Caco-2 (cell line): ENCODE data around the gene MXD3. TPM values are rescaled to one million over a fixed set of nuclear protein-coding genes. Genes with fewer than 3 reads are reported as not detected.

Experiments used
- BruUV-seq: library from RNA; stranded (reverse); fragments of 400-500 nt; replicated peaks from 2 replicates; lab custom pipeline; 2021; lab: Mats Ljungman, UMichigan
- CTCF ChIA-PET: fragments of 300-600 bp; sonication (Branson Sonifier 250); formaldehyde crosslinking; loops from one replicate; lab custom pipeline; 2022; ENCODE audit warnings: antibody characterized with exemption; lab: Charles Lee
- POLR2A ChIA-PET: fragments of 300-600 bp; sonication (Branson Sonifier 250); formaldehyde crosslinking; loops from one replicate; lab custom pipeline; 2022; ENCODE audit warnings: antibody characterized with exemption; lab: Charles Lee
- DNase-seq, 2 experiments: peaks; one replicate each; pipeline versions ENCODE4 v3.0.0 to v3.0.0-alpha.2; 2020 to 2022
- H3K27me3 ChIP-seq: replicated peaks from 2 replicates; pipeline ENCODE4 v1.6.0; 2011; ENCODE audit warnings: low read length; ENCODE audit not compliant: control insufficient read depth, insufficient read depth
- H3K36me3 ChIP-seq: 2 replicates; pipeline ENCODE4 v1.5.1; 2011; ENCODE audit warnings: low read length; ENCODE audit not compliant: control insufficient read depth, insufficient read depth
- H3K4me1 ChIP-seq: fragments of 250-450 bp; sonication (Bioruptor Pico); 2 replicates; pipeline ENCODE4 v1.5.1; 2020; ENCODE audit warnings: mild to moderate bottlenecking
- H3K4me3 ChIP-seq: 2 replicates; pipeline ENCODE4 v1.5.1; 2011; ENCODE audit warnings: low read depth, mild to moderate bottlenecking, control low read depth, low read length
- H3K9me3 ChIP-seq: fragments of 250-450 bp; sonication (Bioruptor Pico); 2 replicates; pipeline ENCODE4 v1.5.1; 2020; ENCODE audit warnings: mild to moderate bottlenecking, moderate library complexity
- H3K27ac Mint-ChIP-seq: one replicate; pipeline ENCODE4 v1.8.0; 2022; ENCODE audit warnings: mixed read lengths; ENCODE audit not compliant: unreplicated experiment
- H3K27me3 Mint-ChIP-seq: one replicate; pipeline ENCODE4 v1.8.0; 2022; ENCODE audit warnings: mixed read lengths; ENCODE audit not compliant: insufficient read depth, unreplicated experiment
- H3K36me3 Mint-ChIP-seq: one replicate; pipeline ENCODE4 v1.8.0; 2022; ENCODE audit warnings: mild to moderate bottlenecking, mixed read lengths; ENCODE audit not compliant: insufficient read depth, unreplicated experiment
- H3K4me1 Mint-ChIP-seq: one replicate; pipeline ENCODE4 v1.8.0; 2022; ENCODE audit warnings: low read depth, mixed read lengths; ENCODE audit not compliant: unreplicated experiment
- H3K4me3 Mint-ChIP-seq: one replicate; pipeline ENCODE4 v1.8.0; 2022; ENCODE audit warnings: mild to moderate bottlenecking, moderate library complexity, mixed read lengths; ENCODE audit not compliant: unreplicated experiment
- H3K9me3 Mint-ChIP-seq: one replicate; pipeline ENCODE4 v1.8.0; 2022; ENCODE audit warnings: mixed read lengths; ENCODE audit not compliant: unreplicated experiment
- CTCF ChIP-seq, 2 experiments: fragments of 200-600 bp in 1 of 2; IDR thresholded peaks; 1 replicate in 1 of 2; 2 replicates in 1 of 2; pipeline versions ENCODE4 v1.5.1 to v1.8.0; 2011 to 2022; ENCODE audit warnings: antibody characterized with exemption in 1 of 2, control low read depth in 1 of 2, inconsistent platforms in 1 of 2, low read depth in 1 of 2, low read length in 1 of 2, mild to moderate bottlenecking in 1 of 2, moderate library complexity in 1 of 2; ENCODE audit not compliant: insufficient read depth in 1 of 2, severe bottlenecking in 1 of 2, unreplicated experiment in 1 of 2
- intact Hi-C: fragments of 100-400 bp; cut with micrococcal nuclease; formaldehyde crosslinking; loops from one replicate; pipeline ENCODE4 v1.10.0; 2022; ENCODE audit not compliant: unreplicated experiment
- total RNA-seq: library from RNA; stranded (reverse); gene quantifications from 2 replicates; pipeline ENCODE4 v1.2.3, GENCODE V29; 2022

MXD3 gene
- total RNA-seq, 1 experiment from 2014 or later: 19.8 TPM

GRCh38 chr5:177330991-177331842 lies 19.5 kb upstream of the MXD3 start:
- no peaks in the 10 kb centered on the region; the same call in 1 of the 2 replicates for H3K36me3 ChIP-seq
- peaks cover 8% of the 10 kb centered on the region for H3K9me3 Mint-ChIP-seq
- no peaks in the 10 kb centered on the region for H3K27me3 Mint-ChIP-seq
- H3K27me3 ChIP-seq: no peaks in the 10 kb centered on the region
- TF ChIP-seq CTCF (IDR thresholded peaks at IDR 0.05; ENCODE audit: insufficient read depth in 1 of 2, low read depth in 1 of 2, low read length in 1 of 2, severe bottlenecking in 1 of 2, unreplicated experiment in 1 of 2): no peak
- peaks cover 17% of the 10 kb centered on the region for H3K4me1 Mint-ChIP-seq
- no peak overlapping the region for H3K27ac Mint-ChIP-seq
- ChIA-PET POLR2A (interaction anchor here (0.5 to 0.6 kb wide), 2 partner anchors 66 to 335 kb away, joined by 3 read pairs; no protein-coding TSS in a partner anchor), CTCF (interaction anchor here (0.6 kb wide), 1 partner anchor 38 kb away, joined by 3 read pairs; no protein-coding TSS in a partner anchor)
- no peak overlapping the region for H3K4me3 Mint-ChIP-seq
- H3K4me1 ChIP-seq: peaks cover 20% of the 10 kb centered on the region
- intact Hi-C loops: no loop called here
- no peaks in the 10 kb centered on the region for H3K9me3 ChIP-seq
- no peak for DNase-seq
- H3K36me3 Mint-ChIP-seq: peaks cover 75% of the 10 kb centered on the region
- H3K4me3 ChIP-seq: no peak overlapping the region
- no TSS peak for BruUV-seq

- no peak overlapping the region for H3K4me3 Mint-ChIP-seq
- CTCF ChIA-PET: no interaction called here
- Histone ChIP-seq H3K4me3 (no peak overlapping the region), H3K9me3 (no peaks in the 10 kb centered on the region), H3K36me3 (no peaks in the 10 kb centered on the region; the same call in 1 of the 2 replicates), H3K4me1 (peaks cover 33% of the 10 kb centered on the region), H3K27me3 (no peaks in the 10 kb centered on the region)
- intact Hi-C loops: no loop called here
- H3K4me1 Mint-ChIP-seq: peaks cover 27% of the 10 kb centered on the region
- H3K9me3 Mint-ChIP-seq: peaks cover 9% of the 10 kb centered on the region
- peak overlapping the region; percentile 21 for H3K27ac Mint-ChIP-seq
- POLR2A ChIA-PET: no interaction called here
- TF ChIP-seq CTCF (IDR thresholded peaks at IDR 0.05; ENCODE audit: insufficient read depth in 1 of 2, low read depth in 1 of 2, low read length in 1 of 2, severe bottlenecking in 1 of 2, unreplicated experiment in 1 of 2): no peak
- H3K36me3 Mint-ChIP-seq: peaks cover 71% of the 10 kb centered on the region
- no TSS peak for BruUV-seq
- H3K27me3 Mint-ChIP-seq: no peaks in the 10 kb centered on the region
- no peak for DNase-seq
Observed at GRCh38 chr5:177329883-177330282, 18.2 kb upstream of the MXD3 start.

- CTCF ChIA-PET: interaction anchor here (0.8 to 1.5 kb wide), 2 partner anchors 19 to 62 kb away, joined by 3 to 4 read pairs; no protein-coding TSS in a partner anchor
- H3K27me3 ChIP-seq: no peaks in the 10 kb centered on the region
- H3K27me3 Mint-ChIP-seq: no peaks in the 10 kb centered on the region
- H3K36me3 Mint-ChIP-seq: peaks cover 63% of the 10 kb centered on the region
- peaks cover 9% of the 10 kb centered on the region for H3K9me3 Mint-ChIP-seq
- BruUV-seq: no TSS peak
- peaks cover 33% of the 10 kb centered on the region for H3K4me1 Mint-ChIP-seq
- H3K36me3 ChIP-seq: no peaks in the 10 kb centered on the region; the same call in 1 of the 2 replicates
- no peaks in the 10 kb centered on the region for H3K9me3 ChIP-seq
- peaks cover 41% of the 10 kb centered on the region for H3K4me1 ChIP-seq
- peak overlapping the region; percentile 95 for H3K27ac Mint-ChIP-seq
- TF ChIP-seq CTCF (IDR thresholded peaks at IDR 0.05; ENCODE audit: insufficient read depth in 1 of 2, low read depth in 1 of 2, low read length in 1 of 2, severe bottlenecking in 1 of 2, unreplicated experiment in 1 of 2): no peak
- intact Hi-C loops: no loop called here
- POLR2A ChIA-PET: no interaction called here
- DNase-seq: no peak
- H3K4me3 Mint-ChIP-seq: no peak overlapping the region
- H3K4me3 ChIP-seq: no peak overlapping the region
Observed at GRCh38 chr5:177328545-177329231, 17.0 kb upstream of the MXD3 start.
